Ovary (tissue), 3 donors: Measurements from ENCODE around the gene ABCF1.

Experiments used
- CTCF ChIP-seq, 3 donors: fragments of 450-650 bp in 2 of 3; fragments of 200-600 bp in 1 of 3; IDR thresholded peaks; one replicate each; pipeline versions ENCODE4 v1.5.1 to v1.8.0; 2016 to 2022; ENCODE audit warnings: antibody characterized with exemption in 3 of 3, mild to moderate bottlenecking in 1 of 3
- EP300 ChIP-seq: sonication (generic); formaldehyde crosslinking; IDR thresholded peaks from one replicate; pipeline ENCODE4 v1.6.1; 2017; ENCODE audit warnings: antibody characterized with exemption
- POLR2A ChIP-seq: fragments of 450-650 bp; IDR thresholded peaks from one replicate; pipeline ENCODE4 v1.6.1; 2017; ENCODE audit warnings: antibody characterized with exemption, mild to moderate bottlenecking, moderate library complexity
- donor health status: DM: no; HTN: no; CAD: no.

GRCh38 chr6:30599625-30600324 is 28.5 kb downstream of the ABCF1 start:
- TF ChIP-seq CTCF (IDR thresholded peaks at IDR 0.05) (no peak), POLR2A (no peak), EP300 (no peak)
